A549 treated with ZK216348 at 1 μM for 4 hours (cell line): Measurements from ENCODE around the gene TTC39A. TPM values are rescaled to one million over a fixed set of nuclear protein-coding genes. Genes with fewer than 3 reads are reported as not detected.

Experiments
- total RNA-seq: library from RNA; stranded (reverse); fragments of 200-300 nt; extraction: Qiagen RNA extraction; gene quantifications from 5 replicates; pipeline ENCODE4 v1.2.3, GENCODE V29; 2022; ENCODE audit warnings: low read depth

The TTC39A gene
- 1.2 to 1.8 TPM (median 1.3 TPM) in 5 replicates for total RNA-seq

GRCh38 chr1:51330331-51331201 is at the start of gene TTC39A:
Gene TTC39A, minus strand, starts transcription at chr1:51330562. Its CDS starts 85 bp downstream, at chr1:51330477.

Other genes starting within 250 kb of the TTC39A start
- gene C1orf185, start 228.3 kb downstream of the TTC39A start, total RNA-seq, result not detected in 5 replicates
- 24.6 to 38.4 TPM (median 29.4 TPM) in 5 replicates for gene RNF11, start 94.3 kb downstream of the TTC39A start, total RNA-seq
- gene EPS15, start 188.7 kb upstream of the TTC39A start, total RNA-seq, result 7.6 to 16.1 TPM (median 12.4 TPM) in 5 replicates